ENCODE results near the gene AUH.

DNA sequence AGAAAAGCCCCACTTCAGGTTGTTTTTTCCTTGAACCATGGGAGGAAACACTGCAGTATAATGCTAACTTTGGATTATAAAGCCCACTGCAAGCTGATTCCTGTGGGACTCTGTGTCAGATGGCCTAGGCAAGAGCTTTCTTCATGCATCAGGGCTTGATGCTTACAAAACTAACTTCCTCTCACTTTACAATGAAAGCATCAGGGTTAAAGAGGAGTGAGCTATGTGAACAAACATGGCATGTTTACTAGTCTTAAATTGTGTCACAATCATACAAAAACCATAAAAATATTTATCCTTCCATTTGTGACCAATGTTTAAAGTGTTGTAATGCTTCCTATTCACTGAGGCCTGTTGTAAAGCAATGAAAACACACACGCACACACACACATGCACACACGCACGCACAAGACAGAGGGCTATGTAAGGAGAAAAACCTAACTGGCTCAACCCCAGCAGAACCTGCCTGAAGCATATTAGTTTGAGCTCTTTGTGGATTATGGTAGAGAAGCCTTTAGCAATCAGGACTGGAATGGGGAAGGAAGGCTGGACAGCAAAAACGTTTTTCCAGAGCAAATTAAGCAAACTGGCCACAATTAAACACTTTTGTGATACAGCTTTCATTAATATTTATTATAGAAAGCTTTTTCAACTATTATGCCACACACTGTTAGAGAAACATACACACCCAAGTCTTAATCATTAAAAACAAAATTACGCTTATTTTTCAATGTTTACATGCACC is 122.2 kb downstream of the AUH start:
- TF ChIP-seq TARDBP (IDR thresholded peaks at IDR 0.05) (no peak), BHLHE40 (IDR thresholded peaks at IDR 0.05; ENCODE audit: borderline replicate concordance) (no peak)

Data from HEK293T (cell line).